Heart right ventricle (tissue), 16 donors: ENCODE measurements around the gene SAC3D1. TPM values are rescaled to one million over a fixed set of nuclear protein-coding genes. Genes with fewer than 3 reads are reported as not detected.

Experiments used
- ATAC-seq, 8 donors: fragments of 200-7000 bp; cut with Tn5 transposase; one replicate each; pipeline ENCODE4 v1.9.1; 2020; ENCODE audit warnings: mild to moderate bottlenecking in 8 of 8, moderate library complexity in 8 of 8, moderate number of reproducible peaks in 1 of 8
- DNase-seq, 2 donors: peaks; one replicate each; pipeline ENCODE4 v3.0.0-alpha.2; 2020
- H3K27ac ChIP-seq, 10 donors: fragments of 200-600 bp; sonication (generic) in 2 of 10; one replicate each; pipeline versions ENCODE4 v1.5.0 to v1.8.0; 2020 to 2022; ENCODE audit warnings: mild to moderate bottlenecking in 3 of 10
- H3K27me3 ChIP-seq, 7 donors: fragments of 200-600 bp; one replicate each; pipeline ENCODE4 v1.8.0; 2021 to 2022; ENCODE audit warnings: mild to moderate bottlenecking in 2 of 7
- H3K36me3 ChIP-seq, 9 donors: fragments of 200-600 bp; sonication (generic) in 1 of 9; one replicate each; pipeline versions ENCODE4 v1.5.0 to v1.8.0; 2020 to 2022; ENCODE audit warnings: mild to moderate bottlenecking in 2 of 9
- H3K4me1 ChIP-seq, 9 donors: fragments of 200-600 bp; sonication (generic) in 1 of 9; one replicate each; pipeline versions ENCODE4 v1.5.0 to v1.8.0; 2020 to 2022; ENCODE audit warnings: mild to moderate bottlenecking in 4 of 9
- H3K4me3 ChIP-seq, 10 donors: fragments of 200-600 bp; sonication (generic) in 2 of 10; one replicate each; pipeline versions ENCODE4 v1.5.0 to v1.8.0; 2020 to 2022; ENCODE audit warnings: mild to moderate bottlenecking in 7 of 10, moderate library complexity in 2 of 10
- H3K9me3 ChIP-seq, 11 donors: fragments of 200-600 bp in 10 of 11; sonication (generic) in 2 of 11; one replicate each; pipeline versions ENCODE4 v1.5.0 to v1.8.0; 2013 to 2022; ENCODE audit warnings: mild to moderate bottlenecking in 2 of 11, control low read depth in 1 of 11, moderate library complexity in 1 of 11
- CTCF ChIP-seq, 9 donors: fragments of 200-600 bp; sonication (generic) in 2 of 9; IDR thresholded peaks; one replicate each; pipeline versions ENCODE4 v1.5.0 to v1.8.0; 2021 to 2022; ENCODE audit warnings: antibody characterized with exemption in 9 of 9, mild to moderate bottlenecking in 5 of 9, moderate library complexity in 1 of 9
- WGBS, 2 donors: extraction: QIAGEN DNeasy Blood & Tissue Kit; methylation state at CpG; one replicate each; pipeline ENCODE4 v1.1.7; 2013; ENCODE audit warnings: inconsistent platforms in 1 of 2; 5-methylcytosine and 5-hydroxymethylcytosine counted together
- intact Hi-C, 10 donors: fragments of 100-400 bp; cut with DNase I; formaldehyde crosslinking; loops; one replicate each; pipeline versions ENCODE4 v1.11.1 to v1.14.2; 2022
- polyA plus RNA-seq, 2 donors: library from polyadenylated mRNA; stranded (reverse); fragments of 200-250 nt; gene quantifications; one replicate each; pipeline ENCODE4 v1.2.3, GENCODE V29; 2013
- total RNA-seq, 10 donors: library from RNA; stranded (reverse); fragmentation: NEBNext Ultra II Directional in 3 of 10; extraction: Animal tissue kit (Norgen Biotek cat#: 25700) in 3 of 10; gene quantifications; one replicate each; pipeline versions ENCODE4 v1.2.1 to v1.2.4, GENCODE V29; 2021 to 2023
- donor health status: Arrhythmogenic right ventricular cardiomyopathy.
- donor health status: ischemic (EF 13 %, LVEDD 7.1; RV severe dilation, severe dysfunction).
- donor health status: healthy with polysubstance abuse.
- donor health status: DM: no; HTN: yes; CAD: no.
- donor health status: DM: no; HTN: no; CAD: no.
- donor health status: ischemic (EF 25% LVEDD 6.9; RV normal size, moderate dysfunction).
- donor health status: ischemic (EF 25% LVEDD 5.7; RV mildly dilated, moderate dysfunction).
- donor health status: healthy.
- donor health status: DM: yes; HTN: yes; CAD: no.
- donor health status: Ischemic cardiomyopathy.
- donor health status: ischemic (EF 35%, LVEDD 5.7; RV mildly dilated, moderate dysfunction).
- donor health status: nonischemic (EF 11% LVEDD 7.7; RV severe dilation, severe dysfunction).
- donor health status: DM: yes; HTN: yes; CAD: no.
- donor health status: PGD.
- donor health status: ischemic (EF 29% LVEDD 5.4; RV normal size, mild dysfunction).
- donor health status: nonischemic (EF 23%, LVEDD 6.1; RV moderate dilation, normal function).

The SAC3D1 gene
- total and polyA plus RNA-seq, 12 donors = 3.8 to 17.3 (median 4.8) TPM

- intact Hi-C loops = loop anchor here in 3 of 10 donors (1.0 to 5.0 kb wide), 3 partner anchors 42 to 44 kb away; partner anchors contain the start of genes CDCA5 (in 3 of the 3) and ZFPL1 (in 3 of the 3)
- 15 to 19% methylated on average over 7 of the region's 7 CpGs for WGBS, 2 donors
- no peaks in the 10 kb centered on the region for H3K9me3 ChIP-seq
- no peak for DNase-seq
- H3K36me3 ChIP-seq = peaks cover 0 to 59% (median 15%) of the 10 kb centered on the region in 9 donors
- H3K4me3 ChIP-seq = peak overlapping the region; percentile 42 to 92 (median 80)
- ATAC-seq = no peak
- H3K27me3 ChIP-seq = no peaks in the 10 kb centered on the region
- H3K4me1 ChIP-seq = peaks cover 0 to 40% (median 18%) of the 10 kb centered on the region in 9 donors
- TF ChIP-seq CTCF (IDR thresholded peaks at IDR 0.05) = no peak
- peak overlapping the region; percentile 81 to 97 (median 93) for H3K27ac ChIP-seq
These were observed 527 bp upstream of the SAC3D1 start for GRCh38 chr11:65040520-65040846.

GRCh38 chr11:65042891-65043290 lies 1.9 kb downstream of the SAC3D1 start:
- TF ChIP-seq CTCF (IDR thresholded peaks at IDR 0.05) = no peak
- WGBS, 2 donors = 85 to 87% methylated on average over 6 of the region's 6 CpGs
- intact Hi-C loops = loop anchor here in 1 of 10 donors (5.0 kb wide), 1 partner anchor 39 kb away; the partner anchor contains the start of genes CDCA5 and ZFPL1
- no peak overlapping the region for H3K27ac ChIP-seq
- no peaks in the 10 kb centered on the region for H3K27me3 ChIP-seq
- DNase-seq = no peak
- peaks cover 0 to 44% (median 6%) of the 10 kb centered on the region in 9 donors for H3K36me3 ChIP-seq
- H3K4me3 ChIP-seq = no peak overlapping the region
- no peak for ATAC-seq
- no peaks in the 10 kb centered on the region for H3K9me3 ChIP-seq
- H3K4me1 ChIP-seq = peaks cover 0 to 55% (median 25%) of the 10 kb centered on the region in 9 donors

GRCh38 chr11:65043881-65044501 lies 3.0 kb downstream of the SAC3D1 start:
- Histone ChIP-seq H3K36me3 (peaks cover 0 to 33% (median 4%) of the 10 kb centered on the region in 9 donors), H3K9me3 (no peaks in the 10 kb centered on the region), H3K4me1 (peaks cover 0 to 61% (median 29%) of the 10 kb centered on the region in 9 donors), H3K27ac (peak overlapping the region in 1 of 10 donors; percentile 44), H3K27me3 (no peaks in the 10 kb centered on the region), H3K4me3 (no peak overlapping the region)
- peak in 3 of 8 donors; percentile 2 to 24 (median 22) for ATAC-seq
- intact Hi-C loops = loop anchor here in 1 of 10 donors (5.0 kb wide), 1 partner anchor 38 kb away; the partner anchor contains the start of genes CDCA5 and ZFPL1
- WGBS, 2 donors = 85 to 88% methylated on average over 23 of the region's 23 CpGs
- DNase-seq = peak; percentile 30 to 47
- TF ChIP-seq CTCF (IDR thresholded peaks at IDR 0.05) = no peak

GRCh38 chr11:65045061-65045460 lies 4.1 kb downstream of the SAC3D1 start:
- H3K4me1 ChIP-seq = peaks cover 0 to 58% (median 29%) of the 10 kb centered on the region in 9 donors
- no peaks in the 10 kb centered on the region for H3K27me3 ChIP-seq
- ATAC-seq = no peak
- no peak for DNase-seq
- intact Hi-C loops = loop anchor here in 1 of 10 donors (5.0 kb wide), 1 partner anchor 42 kb away; a partner anchor contains a TSS
- 91 to 92% methylated on average over 5 of the region's 5 CpGs for WGBS, 2 donors
- no peak overlapping the region for H3K4me3 ChIP-seq
- no peak overlapping the region for H3K27ac ChIP-seq
- no peaks in the 10 kb centered on the region for H3K9me3 ChIP-seq
- peaks cover 0 to 24% (median 4%) of the 10 kb centered on the region in 9 donors for H3K36me3 ChIP-seq
- TF ChIP-seq CTCF (IDR thresholded peaks at IDR 0.05) = no peak
